Esophagus squamous epithelium (tissue), 4 donors: Measurements from ENCODE around the gene LDLRAD3.

Source experiments
- POLR2A ChIP-seq, 4 donors: fragments of 450-650 bp; IDR thresholded peaks; one replicate each; pipeline ENCODE4 v1.6.1; 2017; ENCODE audit warnings: antibody characterized with exemption in 4 of 4, mild to moderate bottlenecking in 4 of 4, moderate library complexity in 3 of 4
- TF ChIP-seq, protein P1 (sequence below), 6 experiments: fragments of 450-650 bp in 4 of 6; fragments of 200-600 bp in 2 of 6; sonication (generic) in 2 of 6; IDR thresholded peaks; one replicate each; pipeline ENCODE4 v1.5.1; 2016 to 2019; ENCODE audit warnings: antibody characterized with exemption in 6 of 6, mild to moderate bottlenecking in 4 of 6, moderate library complexity in 4 of 6

DNA sequence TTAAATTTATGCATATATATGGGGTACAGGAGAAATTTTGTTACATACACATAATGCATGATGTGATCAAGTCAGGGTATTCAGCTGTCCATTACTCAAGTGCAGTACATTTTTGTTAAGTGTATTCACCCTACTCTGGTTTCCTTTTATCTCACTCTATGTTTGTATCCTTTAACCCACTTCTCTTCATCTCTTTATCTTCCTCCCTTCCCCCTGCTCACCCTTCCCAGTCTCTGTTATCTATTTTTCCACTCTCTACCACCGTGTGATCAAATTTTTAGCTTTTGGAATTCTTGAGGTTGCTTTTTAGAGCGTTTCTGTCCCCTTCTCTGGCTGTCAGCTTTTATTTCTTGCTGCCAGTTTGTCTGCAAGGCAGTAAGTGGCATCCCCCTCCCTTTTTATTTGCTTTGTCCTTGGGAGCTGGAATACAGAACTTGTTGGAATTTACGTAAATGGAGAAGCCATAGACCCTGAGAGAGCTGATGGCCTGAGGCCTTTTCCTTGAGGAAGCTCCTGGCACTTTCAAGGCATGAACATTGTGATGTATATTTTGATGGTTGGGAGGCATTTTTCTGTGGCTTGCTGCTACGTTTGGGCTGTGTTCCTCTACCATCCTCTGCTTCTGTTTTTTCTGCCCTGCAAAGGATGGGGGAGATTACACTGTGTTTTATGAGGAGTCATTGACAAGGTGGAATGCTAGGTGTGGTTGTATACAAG, 148.6 kb downstream of the LDLRAD3 start:
- TF ChIP-seq, protein P1, sequence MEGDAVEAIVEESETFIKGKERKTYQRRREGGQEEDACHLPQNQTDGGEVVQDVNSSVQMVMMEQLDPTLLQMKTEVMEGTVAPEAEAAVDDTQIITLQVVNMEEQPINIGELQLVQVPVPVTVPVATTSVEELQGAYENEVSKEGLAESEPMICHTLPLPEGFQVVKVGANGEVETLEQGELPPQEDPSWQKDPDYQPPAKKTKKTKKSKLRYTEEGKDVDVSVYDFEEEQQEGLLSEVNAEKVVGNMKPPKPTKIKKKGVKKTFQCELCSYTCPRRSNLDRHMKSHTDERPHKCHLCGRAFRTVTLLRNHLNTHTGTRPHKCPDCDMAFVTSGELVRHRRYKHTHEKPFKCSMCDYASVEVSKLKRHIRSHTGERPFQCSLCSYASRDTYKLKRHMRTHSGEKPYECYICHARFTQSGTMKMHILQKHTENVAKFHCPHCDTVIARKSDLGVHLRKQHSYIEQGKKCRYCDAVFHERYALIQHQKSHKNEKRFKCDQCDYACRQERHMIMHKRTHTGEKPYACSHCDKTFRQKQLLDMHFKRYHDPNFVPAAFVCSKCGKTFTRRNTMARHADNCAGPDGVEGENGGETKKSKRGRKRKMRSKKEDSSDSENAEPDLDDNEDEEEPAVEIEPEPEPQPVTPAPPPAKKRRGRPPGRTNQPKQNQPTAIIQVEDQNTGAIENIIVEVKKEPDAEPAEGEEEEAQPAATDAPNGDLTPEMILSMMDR (IDR thresholded peaks at IDR 0.05): no peak
- no peak for TF ChIP-seq POLR2A (IDR thresholded peaks at IDR 0.05)
